Measurements from ENCODE around the gene APLP2.
"Not testable (repeated sequence)": the region's sequence is repeated elsewhere in the genome, so short reads cannot be mapped to it uniquely, and the experiment has no call there.

APLP2 gene

GRCh38 chr11:130087294-130087926 lies 17.7 kb downstream of the APLP2 start:
- no peak for TF ChIP-seq CTCF (IDR thresholded peaks at IDR 0.05; ENCODE audit: control insufficient read depth, extremely low read depth, insufficient read depth)
- no peak for DNase-seq (ENCODE audit: low read depth)
- H3K4me3 ChIP-seq (ENCODE audit: low read depth, low read length), result no peak overlapping the region

GRCh38 chr11:130088217-130088616 lies 18.5 kb downstream of the APLP2 start:
- H3K4me3 ChIP-seq (ENCODE audit: low read depth, low read length), result no peak overlapping the region

GRCh38 chr11:130088919-130089673 lies 19.4 kb downstream of the APLP2 start:
- no peak overlapping the region for H3K4me3 ChIP-seq (ENCODE audit: low read depth, low read length)
- no peak for DNase-seq (ENCODE audit: low read depth)
- TF ChIP-seq CTCF (IDR thresholded peaks at IDR 0.05; ENCODE audit: control insufficient read depth, extremely low read depth, insufficient read depth), result no peak

More at GRCh38 chr11:130088217-130088616, 18.5 kb downstream of the APLP2 start:
- DNase-seq (ENCODE audit: low read depth), result no peak
- TF ChIP-seq CTCF (IDR thresholded peaks at IDR 0.05; ENCODE audit: control insufficient read depth, extremely low read depth, insufficient read depth), result no peak

- no peak for DNase-seq (ENCODE audit: low read depth)
- TF ChIP-seq CTCF (IDR thresholded peaks at IDR 0.05; ENCODE audit: control insufficient read depth, extremely low read depth, insufficient read depth), result no peak
- H3K4me3 ChIP-seq (ENCODE audit: low read depth, low read length), result no peak overlapping the region
These were observed 20.0 kb downstream of the APLP2 start for GRCh38 chr11:130089674-130090073.

- not testable (repeated sequence) for DNase-seq (ENCODE audit: low read depth); H3K4me3 ChIP-seq (ENCODE audit: low read depth, low read length)
These were observed 20.8 kb downstream of the APLP2 start for GRCh38 chr11:130090517-130090916.

- H3K4me3 ChIP-seq (ENCODE audit: low read depth, low read length); DNase-seq (ENCODE audit: low read depth): not testable (repeated sequence)
These were observed 21.5 kb downstream of the APLP2 start for GRCh38 chr11:130091169-130091568.

GRCh38 chr11:130092661-130093060 lies 23.0 kb downstream of the APLP2 start:
- no peak overlapping the region for H3K4me3 ChIP-seq (ENCODE audit: low read depth, low read length)
- no peak for DNase-seq (ENCODE audit: low read depth)
- no peak for TF ChIP-seq CTCF (IDR thresholded peaks at IDR 0.05; ENCODE audit: control insufficient read depth, extremely low read depth, insufficient read depth)

GRCh38 chr11:130094614-130095013 lies 24.9 kb downstream of the APLP2 start:
- DNase-seq (ENCODE audit: low read depth), result no peak
- TF ChIP-seq CTCF (IDR thresholded peaks at IDR 0.05; ENCODE audit: control insufficient read depth, extremely low read depth, insufficient read depth), result no peak

More at GRCh38 chr11:130094614-130095013, 24.9 kb downstream of the APLP2 start:
- H3K4me3 ChIP-seq (ENCODE audit: low read depth, low read length), result no peak overlapping the region

Measured in LNCaP clone FGC (cell line).